Esophagus (tissue), 2 donors: Measurements from ENCODE around the gene RRAGD. TPM values are rescaled to one million over a fixed set of nuclear protein-coding genes. Genes with fewer than 3 reads are reported as not detected.
A peak's percentile ranks its signal among the peaks of the same experiment; 100 is the strongest.

Experiments
- H3K27ac ChIP-seq, 2 donors: one replicate each; pipeline ENCODE4 v1.5.1; 2013; ENCODE audit warnings: low read depth in 2 of 2, mild to moderate bottlenecking in 2 of 2, inconsistent platforms in 1 of 2, low read length in 1 of 2, moderate library complexity in 1 of 2
- H3K27me3 ChIP-seq, 2 donors: one replicate each; pipeline ENCODE4 v1.6.1; 2013; ENCODE audit warnings: low read length in 2 of 2, control low read depth in 1 of 2, mild to moderate bottlenecking in 1 of 2; ENCODE audit not compliant: insufficient read depth in 2 of 2, control insufficient read depth in 1 of 2
- H3K36me3 ChIP-seq, 2 donors: one replicate each; pipeline ENCODE4 v1.6.1; 2013; ENCODE audit warnings: low read length in 1 of 2; ENCODE audit not compliant: control insufficient read depth in 2 of 2, insufficient read depth in 2 of 2
- H3K4me1 ChIP-seq, 2 donors: one replicate each; pipeline ENCODE4 v1.6.1; 2013; ENCODE audit warnings: low read length in 1 of 2; ENCODE audit not compliant: control insufficient read depth in 2 of 2, insufficient read depth in 2 of 2
- H3K4me3 ChIP-seq, 2 donors: one replicate each; pipeline ENCODE4 v1.5.1; 2013; ENCODE audit warnings: low read length in 2 of 2, mild to moderate bottlenecking in 2 of 2, low read depth in 1 of 2, moderate library complexity in 1 of 2
- H3K9me3 ChIP-seq, 2 donors: one replicate each; pipeline ENCODE4 v1.6.1; 2013; ENCODE audit warnings: mild to moderate bottlenecking in 2 of 2, low read depth in 1 of 2, low read length in 1 of 2, moderate library complexity in 1 of 2; ENCODE audit not compliant: control insufficient read depth in 2 of 2, insufficient read depth in 1 of 2
- WGBS, 2 donors: extraction: QIAGEN DNeasy Blood & Tissue Kit; methylation state at CpG; one replicate each; pipeline ENCODE4 v1.1.7; 2013; 5-methylcytosine and 5-hydroxymethylcytosine counted together
- polyA plus RNA-seq, 2 donors: library from polyadenylated mRNA; stranded (reverse); fragments of 200-250 nt; gene quantifications; one replicate each; pipeline ENCODE4 v1.2.3, GENCODE V29; 2013
- donor health status: healthy with polysubstance abuse.
- donor health status: Bipolar disorder and iron deficiency.

RRAGD gene
- polyA plus RNA-seq: 10 to 100 TPM; 14.4 to 22.4 TPM

- peak within 1 kb of the TSS; percentile 63 to 86 for H3K4me3 ChIP-seq
- H3K27ac ChIP-seq: peak within 1 kb of the TSS; percentile 86 to 91
- peaks cover 2 to 9% of the 10 kb centered on the region in 2 donors for H3K4me1 ChIP-seq
- H3K36me3 ChIP-seq: no peaks in the 10 kb centered on the region
- H3K9me3 ChIP-seq: no peaks in the 10 kb centered on the region
- 1% methylated on average over 60 to 84 of the region's 85 CpGs for WGBS, 2 donors
- H3K27me3 ChIP-seq: no peaks in the 10 kb centered on the region
Observed at GRCh38 chr6:89412071-89413005, at the start of gene RRAGD. TSS of gene RRAGD (minus strand) at chr6:89412273. CDS start at chr6:89411993, 280 bp downstream.

- Histone ChIP-seq H3K27me3 (no peaks in the 10 kb centered on the region), H3K4me3 (no peak overlapping the region), H3K9me3 (no peaks in the 10 kb centered on the region), H3K36me3 (peaks cover 0 to 2% of the 10 kb centered on the region in 2 donors), H3K27ac (no peak overlapping the region), H3K4me1 (peaks cover 0 to 2% of the 10 kb centered on the region in 2 donors)
- WGBS, 2 donors: 80 to 83% methylated on average over 7 of the region's 7 CpGs
Observed at GRCh38 chr6:89460713-89461112, 48.6 kb upstream of the RRAGD start.

- Histone ChIP-seq H3K27ac (no peak overlapping the region), H3K4me1 (peaks cover 0 to 2% of the 10 kb centered on the region in 2 donors), H3K4me3 (no peak overlapping the region), H3K27me3 (no peaks in the 10 kb centered on the region), H3K9me3 (no peaks in the 10 kb centered on the region), H3K36me3 (peaks cover 0 to 2% of the 10 kb centered on the region in 2 donors)
- 72 to 89% methylated on average over 1 of the region's 1 CpG for WGBS, 2 donors
Observed at GRCh38 chr6:89459501-89459900, 47.4 kb upstream of the RRAGD start.

- H3K9me3 ChIP-seq: no peaks in the 10 kb centered on the region
- H3K4me1 ChIP-seq: peaks cover 0 to 2% of the 10 kb centered on the region in 2 donors
- H3K27ac ChIP-seq: no peak overlapping the region
- H3K36me3 ChIP-seq: peaks cover 0 to 2% of the 10 kb centered on the region in 2 donors
- 79 to 81% methylated on average over 5 of the region's 5 CpGs for WGBS, 2 donors
- no peaks in the 10 kb centered on the region for H3K27me3 ChIP-seq
- H3K4me3 ChIP-seq: no peak overlapping the region
Observed at GRCh38 chr6:89458704-89459103, 46.6 kb upstream of the RRAGD start.

GRCh38 chr6:89454300-89454699 lies 42.2 kb upstream of the RRAGD start:
- H3K27me3 ChIP-seq: no peaks in the 10 kb centered on the region
- peaks cover 0 to 2% of the 10 kb centered on the region in 2 donors for H3K4me1 ChIP-seq
- H3K9me3 ChIP-seq: no peaks in the 10 kb centered on the region
- no peak overlapping the region for H3K27ac ChIP-seq
- WGBS, 2 donors: 84 to 86% methylated on average over 2 of the region's 2 CpGs
- H3K36me3 ChIP-seq: peaks cover 0 to 2% of the 10 kb centered on the region in 2 donors
- H3K4me3 ChIP-seq: no peak overlapping the region

GRCh38 chr6:89452281-89452680 lies 40.2 kb upstream of the RRAGD start:
- Histone ChIP-seq H3K4me1 (no peaks in the 10 kb centered on the region), H3K36me3 (peaks cover 0 to 2% of the 10 kb centered on the region in 2 donors), H3K27ac (no peak overlapping the region), H3K9me3 (no peaks in the 10 kb centered on the region), H3K4me3 (no peak overlapping the region), H3K27me3 (no peaks in the 10 kb centered on the region)
- WGBS, 2 donors: 76 to 88% methylated on average over 1 of the region's 1 CpG

- Histone ChIP-seq H3K27ac (no peak overlapping the region), H3K9me3 (no peaks in the 10 kb centered on the region), H3K36me3 (no peaks in the 10 kb centered on the region), H3K4me1 (no peaks in the 10 kb centered on the region), H3K4me3 (no peak overlapping the region), H3K27me3 (no peaks in the 10 kb centered on the region)
- WGBS, 2 donors: 32 to 47% methylated on average over 1 of the region's 1 CpG
Observed at GRCh38 chr6:89449193-89449592, 37.1 kb upstream of the RRAGD start.

- no peaks in the 10 kb centered on the region for H3K36me3 ChIP-seq
- WGBS, 2 donors: 42 to 60% methylated on average over 5 of the region's 5 CpGs
- H3K4me1 ChIP-seq: no peaks in the 10 kb centered on the region
- no peak overlapping the region for H3K4me3 ChIP-seq
- no peak overlapping the region for H3K27ac ChIP-seq
- no peaks in the 10 kb centered on the region for H3K9me3 ChIP-seq
- no peaks in the 10 kb centered on the region for H3K27me3 ChIP-seq
Observed at GRCh38 chr6:89443658-89444057, 31.6 kb upstream of the RRAGD start.

- Histone ChIP-seq H3K27me3 (no peaks in the 10 kb centered on the region), H3K9me3 (no peaks in the 10 kb centered on the region), H3K4me3 (no peak overlapping the region), H3K27ac (no peak overlapping the region), H3K4me1 (no peaks in the 10 kb centered on the region), H3K36me3 (no peaks in the 10 kb centered on the region)
- 97 to 99% methylated on average over 3 of the region's 3 CpGs for WGBS, 2 donors
Observed at GRCh38 chr6:89440200-89440599, 28.1 kb upstream of the RRAGD start.

GRCh38 chr6:89439014-89439413 lies 26.9 kb upstream of the RRAGD start:
- Histone ChIP-seq H3K36me3 (no peaks in the 10 kb centered on the region), H3K27me3 (no peaks in the 10 kb centered on the region), H3K4me1 (no peaks in the 10 kb centered on the region), H3K9me3 (no peaks in the 10 kb centered on the region), H3K27ac (no peak overlapping the region), H3K4me3 (no peak overlapping the region)
- WGBS, 2 donors: 51 to 75% methylated on average over 2 of the region's 2 CpGs
